NCI-H524 (cell line): ENCODE results near the gene BTK.

Source experiments
- DNase-seq, 2 experiments: peaks; one replicate each; lab custom pipeline; 2025; lab: John Stamatoyannopoulos, UW

Gene BTK

GRCh38 chrX:101385795-101386541 lies at the start of gene BTK:
Gene BTK, minus strand, starts transcription at chrX:101386191. Its CDS starts 10,907 bp downstream, at chrX:101375284.
- no peak for DNase-seq

- no peak for DNase-seq
These were observed 44.6 kb upstream of the BTK start for GRCh38 chrX:101430457-101431078.

- DNase-seq, result no peak
These were observed 43.9 kb upstream of the BTK start for GRCh38 chrX:101429934-101430333.

GRCh38 chrX:101427954-101428353 lies 42.0 kb upstream of the BTK start:
- no peak for DNase-seq

- DNase-seq, result no peak
These were observed 33.5 kb upstream of the BTK start for GRCh38 chrX:101419489-101419888.

GRCh38 chrX:101417981-101418841 lies 32.2 kb upstream of the BTK start:
- DNase-seq, result peak in 1 of 2 experiments; percentile 42

GRCh38 chrX:101417190-101417589 lies 31.2 kb upstream of the BTK start:
- DNase-seq, result no peak

- DNase-seq, result no peak
These were observed 30.7 kb upstream of the BTK start for GRCh38 chrX:101416691-101417090.

- DNase-seq, result peak; percentile 68 to 79
These were observed 29.5 kb upstream of the BTK start for GRCh38 chrX:101415180-101416145.

- no peak for DNase-seq
These were observed 26.0 kb upstream of the BTK start for GRCh38 chrX:101411984-101412383.

- no peak for DNase-seq
These were observed 24.5 kb upstream of the BTK start for GRCh38 chrX:101410461-101410860.

- peak in 1 of 2 experiments; percentile 23 for DNase-seq
These were observed 23.1 kb upstream of the BTK start for GRCh38 chrX:101409043-101409442.

GRCh38 chrX:101408532-101408841 lies 22.5 kb upstream of the BTK start:
- DNase-seq, result no peak

GRCh38 chrX:101407748-101408531 lies 21.9 kb upstream of the BTK start, which contains the start of the genes GLA and HNRNPH2:
Gene GLA, minus strand, starts transcription at chrX:101407925. Its CDS starts 22 bp downstream, at chrX:101407903.
Gene HNRNPH2, plus strand, starts transcription at chrX:101408222. Its CDS starts 3,767 bp downstream, at chrX:101411989.
- DNase-seq, result peak; percentile 97 to 99

- DNase-seq, result no peak
These were observed 21.3 kb upstream of the BTK start for GRCh38 chrX:101407167-101407747.

- no peak for DNase-seq
These were observed 13.8 kb upstream of the BTK start for GRCh38 chrX:101399825-101400224.

GRCh38 chrX:101398694-101399093 lies 12.7 kb upstream of the BTK start:
- DNase-seq, result no peak

GRCh38 chrX:101397779-101398178 lies 11.8 kb upstream of the BTK start:
- DNase-seq, result no peak

- no peak for DNase-seq
These were observed 9.8 kb upstream of the BTK start for GRCh38 chrX:101395789-101396188.

GRCh38 chrX:101394372-101394771 lies 8.4 kb upstream of the BTK start:
- no peak for DNase-seq
